Lower lobe of right lung (tissue), 2 donors: ENCODE measurements around the gene BMP7. TPM values are rescaled to one million over a fixed set of nuclear protein-coding genes. Genes with fewer than 3 reads are reported as not detected.
"Not testable (repeated sequence)": the region's sequence is repeated elsewhere in the genome, so short reads cannot be mapped to it uniquely, and the experiment has no call there.

Experiments used
- ATAC-seq, 2 donors: fragments of 200-7000 bp; cut with Tn5 transposase; one replicate each; pipeline ENCODE4 v1.9.1; 2020 to 2022; ENCODE audit warnings: mild to moderate bottlenecking in 2 of 2, moderate library complexity in 2 of 2
- DNase-seq: peaks from one replicate; pipeline ENCODE4 v3.0.0-alpha.2; 2020
- H3K27ac ChIP-seq: fragments of 200-600 bp; one replicate; pipeline ENCODE4 v1.8.0; 2022
- H3K27me3 ChIP-seq: fragments of 200-600 bp; one replicate; pipeline ENCODE4 v1.8.0; 2022; ENCODE audit warnings: low read depth
- H3K36me3 ChIP-seq: fragments of 200-600 bp; one replicate; pipeline ENCODE4 v1.8.0; 2022; ENCODE audit warnings: mild to moderate bottlenecking
- H3K4me1 ChIP-seq: fragments of 200-600 bp; one replicate; pipeline ENCODE4 v1.8.0; 2022
- H3K4me3 ChIP-seq: fragments of 200-600 bp; one replicate; pipeline ENCODE4 v1.8.0; 2022; ENCODE audit warnings: mild to moderate bottlenecking
- H3K9me3 ChIP-seq: fragments of 200-600 bp; one replicate; pipeline ENCODE4 v1.8.0; 2022
- CTCF ChIP-seq: fragments of 200-600 bp; IDR thresholded peaks from one replicate; pipeline ENCODE4 v1.8.0; 2022; ENCODE audit warnings: antibody characterized with exemption, mild to moderate bottlenecking
- intact Hi-C: fragments of 100-400 bp; cut with DNase I; formaldehyde crosslinking; loops from one replicate; pipeline ENCODE4 v1.11.0; 2022
- total RNA-seq: library from RNA; stranded (reverse); fragmentation: NEBNext Ultra II Directional; extraction: Animal tissue kit (Norgen Biotek cat#: 25700); gene quantifications from one replicate; pipeline ENCODE4 v1.2.1, GENCODE V29; 2021
- donor health status: DM: no; HTN: yes; CAD: no; lungs with severe emphysema.

Gene BMP7
- total RNA-seq, 1 donor from 2014 or later = 0.74 TPM

DNA sequence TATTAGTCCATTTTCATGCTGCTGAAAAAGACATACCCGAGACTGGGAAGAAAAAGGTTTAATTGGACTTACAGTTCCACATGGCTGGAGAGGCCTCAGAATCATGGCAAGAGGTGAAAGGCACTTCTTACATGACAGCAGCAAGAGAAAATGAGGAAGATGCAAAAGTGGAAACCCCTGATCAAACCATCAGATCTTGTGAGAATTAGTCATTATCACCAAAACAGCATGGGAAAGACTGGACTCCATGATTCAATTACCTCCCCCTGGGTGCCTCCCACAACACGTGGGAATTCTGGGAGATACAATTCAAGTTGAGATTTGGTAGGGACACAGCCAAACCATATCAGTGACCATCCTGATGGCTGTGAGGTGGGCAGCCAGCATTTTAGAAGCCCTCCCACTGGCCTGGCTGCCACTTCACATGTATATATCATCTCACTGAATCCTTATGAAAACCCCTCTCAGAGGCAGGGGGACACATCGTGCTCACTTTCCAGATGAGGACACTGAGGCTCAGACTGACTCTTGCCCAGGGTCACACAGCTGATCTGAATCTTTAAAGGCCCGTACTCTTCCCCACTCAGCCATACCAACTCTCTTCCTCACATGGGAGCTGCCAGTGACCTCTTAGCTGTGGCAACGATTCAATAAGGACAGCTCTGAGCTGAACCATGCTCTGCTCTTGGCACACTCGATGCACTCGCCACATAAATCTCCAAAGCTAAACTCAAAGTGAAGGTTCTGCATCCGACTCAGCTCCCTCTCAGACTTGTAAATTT, 25.7 kb downstream of the BMP7 start:
- ATAC-seq (no peak), DNase-seq (no peak)
- no peak for TF ChIP-seq CTCF
- Histone ChIP-seq H3K4me1 (no peaks in the 10 kb centered on the region), H3K4me3 (no peak overlapping the region), H3K9me3 (no peaks in the 10 kb centered on the region), H3K27me3 (peaks cover 12% of the 10 kb centered on the region), H3K27ac (no peak overlapping the region), H3K36me3 (no peaks in the 10 kb centered on the region)
- intact Hi-C loops = no loop called here

GRCh38 chr20:57239725-57240124, 26.7 kb downstream of the BMP7 start:
- ATAC-seq, H3K4me1 ChIP-seq, intact Hi-C loops, H3K9me3 ChIP-seq, DNase-seq, H3K27ac ChIP-seq, H3K4me3 ChIP-seq, H3K36me3 ChIP-seq: not testable (repeated sequence)
- H3K27me3 ChIP-seq = peaks cover 12% of the 10 kb centered on the region

DNA sequence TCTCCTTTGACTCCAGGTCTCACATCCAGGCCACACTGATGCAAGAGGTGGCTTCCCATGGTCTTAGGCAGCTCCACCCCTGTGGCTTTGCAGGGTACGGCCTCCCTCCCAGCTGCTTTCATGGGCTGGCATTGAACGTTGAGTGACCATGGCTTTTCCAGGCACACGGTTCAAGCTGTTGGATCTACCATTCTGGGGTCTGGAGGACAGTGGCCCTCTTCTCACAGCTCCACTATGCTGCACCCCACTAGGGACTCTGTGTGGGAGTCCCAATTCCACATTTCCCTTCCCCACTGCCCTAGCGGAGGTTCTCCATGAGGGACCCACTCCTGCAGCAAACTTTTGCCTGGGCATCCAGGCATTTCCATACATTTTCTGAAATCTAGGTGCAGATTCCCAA, 27.1 kb downstream of the BMP7 start:
- H3K27ac ChIP-seq, DNase-seq, H3K4me1 ChIP-seq, ATAC-seq, H3K36me3 ChIP-seq, H3K4me3 ChIP-seq, H3K9me3 ChIP-seq, intact Hi-C loops: not testable (repeated sequence)
- H3K27me3 ChIP-seq = peaks cover 12% of the 10 kb centered on the region

- TF ChIP-seq CTCF = no peak
- intact Hi-C loops = no loop called here
- no peak overlapping the region for H3K4me3 ChIP-seq
- no peaks in the 10 kb centered on the region for H3K4me1 ChIP-seq
- H3K27me3 ChIP-seq = peaks cover 10% of the 10 kb centered on the region
- H3K36me3 ChIP-seq = no peaks in the 10 kb centered on the region
- H3K27ac ChIP-seq = no peak overlapping the region
- no peak for DNase-seq
- ATAC-seq = no peak
- H3K9me3 ChIP-seq = no peaks in the 10 kb centered on the region
These were observed 28.4 kb downstream of the BMP7 start for GRCh38 chr20:57238089-57238488.

DNA sequence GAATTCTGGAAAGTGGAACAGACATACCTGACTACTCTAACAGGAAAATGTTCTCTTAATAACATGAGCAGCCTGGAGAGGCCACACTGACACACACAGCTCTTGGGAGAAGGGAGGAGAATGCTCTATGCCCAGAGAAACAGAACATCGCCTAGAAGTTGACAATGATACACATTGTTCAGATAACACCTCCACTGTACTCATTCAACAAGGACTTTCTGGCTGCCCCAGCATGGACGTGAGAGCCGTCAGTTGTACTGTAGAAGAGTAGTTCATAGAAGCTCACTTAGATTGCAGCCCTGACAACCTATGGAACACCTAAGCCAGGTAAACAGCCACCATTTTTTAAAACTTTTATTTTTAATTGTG, 28.9 kb downstream of the BMP7 start:
- DNase-seq (no peak), ATAC-seq (no peak)
- H3K36me3 ChIP-seq = no peaks in the 10 kb centered on the region
- intact Hi-C loops = no loop called here
- no peak for TF ChIP-seq CTCF
- H3K4me3 ChIP-seq = no peak overlapping the region
- no peaks in the 10 kb centered on the region for H3K9me3 ChIP-seq
- peaks cover 8% of the 10 kb centered on the region for H3K27me3 ChIP-seq
- no peak overlapping the region for H3K27ac ChIP-seq
- H3K4me1 ChIP-seq = no peaks in the 10 kb centered on the region

- H3K36me3 ChIP-seq = no peaks in the 10 kb centered on the region
- H3K9me3 ChIP-seq = no peaks in the 10 kb centered on the region
- peaks cover 8% of the 10 kb centered on the region for H3K27me3 ChIP-seq
- DNase-seq (no peak), ATAC-seq (no peak)
- no peak overlapping the region for H3K4me3 ChIP-seq
- H3K4me1 ChIP-seq = no peaks in the 10 kb centered on the region
- no peak overlapping the region for H3K27ac ChIP-seq
- no peak for TF ChIP-seq CTCF
- intact Hi-C loops = no loop called here
These were observed 29.4 kb downstream of the BMP7 start for GRCh38 chr20:57236813-57237584.
